ENCODE results near the gene ATOH8. TPM values are rescaled to one million over a fixed set of nuclear protein-coding genes. Genes with fewer than 3 reads are reported as not detected.

Gene ATOH8
- total and polyA plus RNA-seq, 2 donors (not counting 1 experiment from before 2014, with no cell fraction given) = not detected

DNA sequence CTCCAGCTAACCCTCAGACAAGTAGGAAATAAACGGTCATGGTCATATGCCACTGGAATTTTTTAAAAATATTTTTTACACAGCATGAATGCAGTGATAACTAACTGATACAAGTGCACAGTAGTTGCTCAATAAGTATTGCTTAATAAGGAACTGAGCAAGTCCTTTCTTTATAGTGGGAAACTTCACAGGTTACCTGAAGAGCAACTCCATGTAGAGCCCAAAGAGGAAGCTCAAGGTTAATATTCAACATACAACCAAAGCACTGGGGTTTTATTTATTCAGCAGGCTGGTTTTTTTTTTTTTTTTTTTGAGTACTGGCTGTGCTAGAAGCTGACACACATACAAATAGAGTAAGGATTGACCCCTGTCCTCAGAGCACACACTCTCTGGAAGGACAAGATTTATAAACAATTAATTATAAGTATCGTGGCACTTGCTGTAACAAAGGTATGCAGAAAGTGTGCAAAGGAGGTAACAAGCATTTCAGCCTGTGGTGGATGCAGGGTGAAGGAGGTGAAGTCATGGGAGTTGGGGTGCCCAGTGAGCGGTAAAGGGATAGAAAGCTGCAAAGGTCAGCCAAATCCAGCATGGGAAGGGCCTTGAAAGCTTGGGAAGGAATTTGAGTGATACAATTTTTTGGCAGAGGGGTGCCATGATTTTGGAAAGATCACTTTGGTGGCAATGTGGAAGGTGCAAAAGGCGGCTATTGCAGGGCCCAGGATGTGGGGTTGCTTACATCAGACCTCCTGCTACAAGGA, 52.7 kb downstream of the ATOH8 start:
- ATAC-seq (ENCODE audit: low read depth) (no peak), DNase-seq (no peak)
- no peak for TF ChIP-seq EZH2 (IDR thresholded peaks at IDR 0.05; ENCODE audit: borderline replicate concordance, insufficient read depth, low read depth, low read length, poor library complexity, severe bottlenecking)
- TF ChIP-seq, protein P1, sequence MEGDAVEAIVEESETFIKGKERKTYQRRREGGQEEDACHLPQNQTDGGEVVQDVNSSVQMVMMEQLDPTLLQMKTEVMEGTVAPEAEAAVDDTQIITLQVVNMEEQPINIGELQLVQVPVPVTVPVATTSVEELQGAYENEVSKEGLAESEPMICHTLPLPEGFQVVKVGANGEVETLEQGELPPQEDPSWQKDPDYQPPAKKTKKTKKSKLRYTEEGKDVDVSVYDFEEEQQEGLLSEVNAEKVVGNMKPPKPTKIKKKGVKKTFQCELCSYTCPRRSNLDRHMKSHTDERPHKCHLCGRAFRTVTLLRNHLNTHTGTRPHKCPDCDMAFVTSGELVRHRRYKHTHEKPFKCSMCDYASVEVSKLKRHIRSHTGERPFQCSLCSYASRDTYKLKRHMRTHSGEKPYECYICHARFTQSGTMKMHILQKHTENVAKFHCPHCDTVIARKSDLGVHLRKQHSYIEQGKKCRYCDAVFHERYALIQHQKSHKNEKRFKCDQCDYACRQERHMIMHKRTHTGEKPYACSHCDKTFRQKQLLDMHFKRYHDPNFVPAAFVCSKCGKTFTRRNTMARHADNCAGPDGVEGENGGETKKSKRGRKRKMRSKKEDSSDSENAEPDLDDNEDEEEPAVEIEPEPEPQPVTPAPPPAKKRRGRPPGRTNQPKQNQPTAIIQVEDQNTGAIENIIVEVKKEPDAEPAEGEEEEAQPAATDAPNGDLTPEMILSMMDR (IDR thresholded peaks at IDR 0.05) = no peak
- Histone ChIP-seq H4K20me1 (ENCODE audit: control insufficient read depth, insufficient read depth, low read length, poor library complexity, severe bottlenecking) (no peaks in the 10 kb centered on the region), H3K9me3 (ENCODE audit: control extremely low read depth in 1 of 3, control insufficient read depth in 2 of 3, insufficient read depth in 1 of 3, low read length in 2 of 3) (peaks cover 0 to 13% (median 2%) of the 10 kb centered on the region in 3 donors), H2AFZ (ENCODE audit: insufficient read depth, low read depth, low read length, poor library complexity, severe bottlenecking) (no peak overlapping the region), H3K79me2 (ENCODE audit: control insufficient read depth, insufficient read depth, low read length) (no peaks in the 10 kb centered on the region), H3K4me1 (ENCODE audit: control insufficient read depth in 2 of 2, insufficient read depth in 2 of 2, low read length in 2 of 2) (no peaks in the 10 kb centered on the region), H3K27ac (ENCODE audit: low read length in 2 of 2) (no peak overlapping the region), H3K4me3 (ENCODE audit: control extremely low read depth in 1 of 5, extremely low read depth in 1 of 5, insufficient read depth in 1 of 5, low read depth in 2 of 5, low read length in 4 of 5) (no peak overlapping the region), H3K36me3 (replicated peaks in 1 of 2; ENCODE audit: control extremely low read depth in 1 of 2, control insufficient read depth in 1 of 2, extremely low read depth in 1 of 2, insufficient read depth in 2 of 2, low read length in 1 of 2) (no peaks in the 10 kb centered on the region), H3K9ac (ENCODE audit: low read length) (no peak overlapping the region), H3K4me2 (replicated peaks; ENCODE audit: low read depth, low read length, poor library complexity, severe bottlenecking) (no peak overlapping the region), H3K27me3 (replicated peaks in 1 of 4; ENCODE audit: control extremely low read depth in 1 of 4, control insufficient read depth in 3 of 4, insufficient read depth in 4 of 4, low read length in 3 of 4) (peaks cover 0 to 2% (median 1%) of the 10 kb centered on the region in 4 experiments)
- 95% methylated on average over 2 of the region's 4 CpGs for WGBS (ENCODE audit: insufficient coverage)
- ChIA-PET POLR2A (interaction anchor here (0.7 kb wide), 1 partner anchor 21 kb away, joined by 3 read pairs; no protein-coding TSS in a partner anchor), CTCF (interaction anchor here (0.7 to 1.8 kb wide), 3 partner anchors 77 to 274 kb away, joined by 3 to 12 read pairs (median 3); no protein-coding TSS in a partner anchor)
- Mint-ChIP-seq H3K4me1 (peaks cover 6% of the 10 kb centered on the region), H3K4me3 (no peak overlapping the region), H3K27me3 (peaks cover 7% of the 10 kb centered on the region), H3K9me3 (ENCODE audit: insufficient read depth) (no peaks in the 10 kb centered on the region), H3K27ac (no peak overlapping the region)
- intact Hi-C loops (cut with micrococcal nuclease) = no loop called here

DNA sequence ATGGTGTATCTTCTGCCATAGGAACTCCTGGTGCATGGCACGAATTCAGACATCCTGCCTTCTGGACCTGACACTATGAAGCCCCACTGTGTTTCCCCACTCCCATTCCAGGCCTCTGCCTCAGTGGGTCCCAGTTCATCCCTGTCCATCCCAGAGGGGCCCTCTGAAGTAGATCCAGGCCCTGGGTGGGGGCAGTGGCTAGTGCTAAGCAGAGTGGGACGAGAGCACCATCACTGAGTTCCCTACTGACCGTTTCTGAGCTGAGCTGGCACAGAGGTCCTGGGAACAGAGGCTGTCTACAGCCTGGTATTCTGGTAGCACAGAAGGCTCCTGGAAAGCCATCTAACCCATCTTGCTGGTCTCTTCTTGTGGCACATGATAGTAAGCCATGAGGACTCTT, 54.0 kb downstream of the ATOH8 start:
- Histone ChIP-seq H3K9me3 (ENCODE audit: control extremely low read depth in 1 of 3, control insufficient read depth in 2 of 3, insufficient read depth in 1 of 3, low read length in 2 of 3) (peaks cover 0 to 2% (median 0%) of the 10 kb centered on the region in 3 donors), H4K20me1 (ENCODE audit: control insufficient read depth, insufficient read depth, low read length, poor library complexity, severe bottlenecking) (no peaks in the 10 kb centered on the region), H3K27ac (ENCODE audit: low read length in 2 of 2) (no peak overlapping the region), H3K36me3 (replicated peaks in 1 of 2; ENCODE audit: control extremely low read depth in 1 of 2, control insufficient read depth in 1 of 2, extremely low read depth in 1 of 2, insufficient read depth in 2 of 2, low read length in 1 of 2) (no peaks in the 10 kb centered on the region), H3K4me2 (replicated peaks; ENCODE audit: low read depth, low read length, poor library complexity, severe bottlenecking) (no peak overlapping the region), H3K4me1 (ENCODE audit: control insufficient read depth in 2 of 2, insufficient read depth in 2 of 2, low read length in 2 of 2) (no peaks in the 10 kb centered on the region), H3K9ac (ENCODE audit: low read length) (no peak overlapping the region), H3K4me3 (ENCODE audit: control extremely low read depth in 1 of 5, extremely low read depth in 1 of 5, insufficient read depth in 1 of 5, low read depth in 2 of 5, low read length in 4 of 5) (no peak overlapping the region), H2AFZ (ENCODE audit: insufficient read depth, low read depth, low read length, poor library complexity, severe bottlenecking) (no peak overlapping the region), H3K79me2 (ENCODE audit: control insufficient read depth, insufficient read depth, low read length) (no peaks in the 10 kb centered on the region), H3K27me3 (replicated peaks in 1 of 4; ENCODE audit: control extremely low read depth in 1 of 4, control insufficient read depth in 3 of 4, insufficient read depth in 4 of 4, low read length in 3 of 4) (peaks cover 0 to 5% (median 1%) of the 10 kb centered on the region in 4 experiments)
- Mint-ChIP-seq H3K27me3 (no peaks in the 10 kb centered on the region), H3K4me1 (peaks cover 6% of the 10 kb centered on the region), H3K4me3 (no peak overlapping the region), H3K27ac (no peak overlapping the region), H3K9me3 (ENCODE audit: insufficient read depth) (no peaks in the 10 kb centered on the region)
- ATAC-seq (ENCODE audit: low read depth) (no peak), DNase-seq (no peak)
- WGBS (ENCODE audit: insufficient coverage) = 80% methylated on average over 3 of the region's 3 CpGs
- intact Hi-C loops (cut with micrococcal nuclease) = no loop called here
- CTCF ChIA-PET = no interaction called here
- no peak for TF ChIP-seq EZH2 (IDR thresholded peaks at IDR 0.05; ENCODE audit: borderline replicate concordance, insufficient read depth, low read depth, low read length, poor library complexity, severe bottlenecking)
- TF ChIP-seq, protein P1 (IDR thresholded peaks at IDR 0.05) = no peak
- POLR2A ChIA-PET = no interaction called here
